Transverse colon (tissue), 4 donors: Measurements from ENCODE around the gene DHDH.

Experiments
- EP300 ChIP-seq: sonication (generic); formaldehyde crosslinking; IDR thresholded peaks from one replicate; pipeline ENCODE4 v1.6.1; 2017; ENCODE audit warnings: antibody characterized with exemption, low read depth
- POLR2A ChIP-seq: fragments of 450-650 bp; IDR thresholded peaks from one replicate; pipeline ENCODE4 v1.6.1; 2016; ENCODE audit warnings: antibody characterized with exemption, mild to moderate bottlenecking, moderate library complexity
- POLR2AphosphoS5 ChIP-seq, 3 donors: sonication (generic); formaldehyde crosslinking; IDR thresholded peaks; one replicate each; pipeline ENCODE4 v1.6.1; 2016; ENCODE audit warnings: antibody characterized with exemption in 3 of 3
- TF ChIP-seq, protein P1 (sequence below), 5 experiments: fragments of 200-600 bp in 3 of 5; fragments of 450-650 bp in 2 of 5; sonication (generic) in 3 of 5; IDR thresholded peaks; 1 replicate in 2 of 5; 2 replicates in 3 of 5; pipeline ENCODE4 v1.5.1; 2016 to 2017; ENCODE audit warnings: antibody characterized with exemption in 5 of 5, inconsistent platforms in 3 of 5, mild to moderate bottlenecking in 2 of 5, moderate library complexity in 1 of 5

DNA sequence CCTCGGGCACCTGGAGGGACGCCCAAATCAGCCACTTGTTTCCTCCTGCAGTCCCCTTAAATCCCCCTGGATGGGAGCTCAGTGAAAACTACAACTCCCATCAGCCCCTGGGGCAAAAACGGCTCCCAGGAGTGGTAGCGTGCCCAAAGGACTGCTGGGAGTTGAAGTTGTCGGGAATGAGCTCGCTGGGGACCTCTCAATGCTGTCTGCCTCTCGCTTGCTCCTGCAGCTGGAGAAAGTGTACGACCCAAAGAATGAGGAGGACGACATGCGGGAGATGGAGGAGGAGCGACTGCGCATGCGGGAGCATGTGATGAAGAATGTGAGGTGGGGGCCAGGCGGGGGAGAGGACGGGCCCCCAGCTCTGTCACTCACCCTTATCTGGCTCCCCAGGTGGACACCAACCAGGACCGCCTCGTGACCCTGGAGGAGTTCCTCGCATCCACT is 14.7 kb upstream of the DHDH start:
- TF ChIP-seq, protein P1, sequence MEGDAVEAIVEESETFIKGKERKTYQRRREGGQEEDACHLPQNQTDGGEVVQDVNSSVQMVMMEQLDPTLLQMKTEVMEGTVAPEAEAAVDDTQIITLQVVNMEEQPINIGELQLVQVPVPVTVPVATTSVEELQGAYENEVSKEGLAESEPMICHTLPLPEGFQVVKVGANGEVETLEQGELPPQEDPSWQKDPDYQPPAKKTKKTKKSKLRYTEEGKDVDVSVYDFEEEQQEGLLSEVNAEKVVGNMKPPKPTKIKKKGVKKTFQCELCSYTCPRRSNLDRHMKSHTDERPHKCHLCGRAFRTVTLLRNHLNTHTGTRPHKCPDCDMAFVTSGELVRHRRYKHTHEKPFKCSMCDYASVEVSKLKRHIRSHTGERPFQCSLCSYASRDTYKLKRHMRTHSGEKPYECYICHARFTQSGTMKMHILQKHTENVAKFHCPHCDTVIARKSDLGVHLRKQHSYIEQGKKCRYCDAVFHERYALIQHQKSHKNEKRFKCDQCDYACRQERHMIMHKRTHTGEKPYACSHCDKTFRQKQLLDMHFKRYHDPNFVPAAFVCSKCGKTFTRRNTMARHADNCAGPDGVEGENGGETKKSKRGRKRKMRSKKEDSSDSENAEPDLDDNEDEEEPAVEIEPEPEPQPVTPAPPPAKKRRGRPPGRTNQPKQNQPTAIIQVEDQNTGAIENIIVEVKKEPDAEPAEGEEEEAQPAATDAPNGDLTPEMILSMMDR (IDR thresholded peaks at IDR 0.05) = no peak
- TF ChIP-seq EP300 (no peak), POLR2A (no peak), POLR2AphosphoS5 (IDR thresholded peaks at IDR 0.05) (no peak)
